GM19023 (cell line): Measurements from ENCODE around the gene SYTL2.
A peak's percentile ranks its signal among the peaks of the same experiment; 100 is the strongest.

Experiments
- ATAC-seq: cut with Tn5 transposase; IDR thresholded peaks from one replicate; pipeline ENCODE4 v1.9.1; 2021; ENCODE audit warnings: mild to moderate bottlenecking, moderate library complexity; ENCODE audit not compliant: unreplicated experiment

Gene SYTL2

GRCh38 chr11:85828640-85828978 lies 17.7 kb upstream of the SYTL2 start:
- ATAC-seq: no peak

- no peak for ATAC-seq
Measured at GRCh38 chr11:85827748-85828639, 17.1 kb upstream of the SYTL2 start.

- no peak for ATAC-seq
Measured at GRCh38 chr11:85826116-85826855, 15.3 kb upstream of the SYTL2 start.

DNA sequence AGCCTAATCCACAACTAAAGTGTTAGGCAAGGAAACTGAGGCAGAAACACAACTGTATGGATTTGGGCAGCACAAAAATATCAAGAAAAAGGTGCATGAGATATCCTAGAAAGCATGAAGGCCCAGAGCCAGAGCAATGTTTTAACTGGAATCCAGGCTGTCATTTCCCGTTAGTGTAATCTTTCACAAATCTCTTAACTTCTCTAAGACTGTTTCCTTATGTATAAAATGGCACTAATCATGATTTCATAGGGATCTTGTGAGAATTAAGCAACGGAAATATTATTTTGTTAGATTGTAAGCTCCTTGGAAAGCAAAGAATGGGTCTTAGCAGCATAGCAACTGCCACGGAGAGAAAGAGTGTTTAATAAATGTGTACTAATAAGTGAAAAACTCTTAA lies 14.7 kb upstream of the SYTL2 start:
- ATAC-seq: no peak

GRCh38 chr11:85823816-85824215 lies 12.9 kb upstream of the SYTL2 start:
- ATAC-seq: no peak

DNA sequence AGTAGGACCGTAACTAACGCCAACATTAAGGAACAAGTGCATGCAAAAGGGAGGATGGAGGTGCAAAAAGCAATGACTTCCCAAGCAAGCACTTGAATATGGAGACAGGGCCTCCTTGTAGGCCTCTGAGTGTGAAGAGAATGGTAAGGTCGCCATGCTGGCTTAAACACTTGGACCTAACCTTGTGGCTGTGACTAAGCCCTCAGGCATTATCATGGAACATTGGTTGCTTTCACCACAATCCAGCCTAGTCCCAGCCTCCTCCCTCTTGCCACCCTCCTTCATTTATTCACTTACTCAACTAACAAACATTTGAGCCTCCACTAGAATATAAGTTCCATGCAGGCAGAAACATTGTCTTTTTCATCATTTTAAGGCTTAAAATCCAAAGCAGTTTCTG lies 11.9 kb upstream of the SYTL2 start:
- ATAC-seq: no peak

GRCh38 chr11:85821636-85822035 lies 10.7 kb upstream of the SYTL2 start:
- ATAC-seq: no peak

- no peak for ATAC-seq
Measured at GRCh38 chr11:85819441-85819840, 8.5 kb upstream of the SYTL2 start.

DNA sequence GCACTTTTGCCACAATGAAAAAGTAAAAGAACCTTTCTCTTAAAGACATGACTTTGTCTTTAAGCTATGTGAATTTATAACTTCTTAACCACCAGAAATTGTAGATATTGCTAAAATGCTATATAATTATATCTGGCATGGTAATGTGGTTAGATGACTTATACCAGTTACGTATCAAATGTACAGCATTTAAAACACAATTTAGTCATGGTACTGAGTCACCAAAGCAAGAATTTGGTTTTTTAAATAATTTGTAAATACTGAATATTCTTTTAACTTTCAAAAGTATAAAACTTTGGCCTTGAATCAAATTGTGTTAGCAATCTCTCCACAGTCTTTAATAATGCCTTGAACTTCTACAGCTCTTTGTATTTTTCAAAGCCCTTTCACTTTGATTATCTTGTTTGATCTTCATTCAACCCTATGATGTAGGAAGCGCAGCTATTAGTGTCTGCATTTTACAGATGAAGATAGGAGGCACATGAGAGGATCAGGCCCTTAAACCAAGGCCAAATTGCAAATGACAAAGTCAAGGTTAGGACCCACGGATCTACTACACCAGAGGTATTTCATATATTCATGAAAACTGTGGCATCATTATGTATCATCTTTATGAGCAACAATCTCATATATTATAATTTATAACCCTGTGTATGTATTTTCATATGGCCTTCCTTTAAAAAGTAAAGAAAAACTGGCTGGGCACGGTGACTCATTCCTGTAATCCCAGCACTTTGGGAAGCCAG lies 4.4 kb upstream of the SYTL2 start:
- ATAC-seq: no peak

GRCh38 chr11:85813721-85814120 lies 2.8 kb upstream of the SYTL2 start:
- no peak for ATAC-seq

GRCh38 chr11:85811624-85812023 lies 683 bp upstream of the SYTL2 start:
- no peak for ATAC-seq

- no peak for ATAC-seq
Measured at GRCh38 chr11:85810521-85810870, 445 bp downstream of the SYTL2 start.

- no peak for ATAC-seq
Measured at GRCh38 chr11:85809863-85810262, 1.1 kb downstream of the SYTL2 start.

- ATAC-seq: peak; percentile 51
Measured at GRCh38 chr11:85809191-85809590, 1.8 kb downstream of the SYTL2 start.

- ATAC-seq: no peak
Measured at GRCh38 chr11:85806876-85807275, 4.1 kb downstream of the SYTL2 start.

GRCh38 chr11:85806016-85806415 lies 4.9 kb downstream of the SYTL2 start:
- ATAC-seq: no peak

GRCh38 chr11:85805387-85805786 lies 5.6 kb downstream of the SYTL2 start:
- ATAC-seq: no peak

- ATAC-seq: no peak
Measured at GRCh38 chr11:85803920-85804319, 7.0 kb downstream of the SYTL2 start.

GRCh38 chr11:85803303-85803702 lies 7.6 kb downstream of the SYTL2 start:
- ATAC-seq: no peak

- no peak for ATAC-seq
Measured at GRCh38 chr11:85801527-85801926, 9.4 kb downstream of the SYTL2 start.

DNA sequence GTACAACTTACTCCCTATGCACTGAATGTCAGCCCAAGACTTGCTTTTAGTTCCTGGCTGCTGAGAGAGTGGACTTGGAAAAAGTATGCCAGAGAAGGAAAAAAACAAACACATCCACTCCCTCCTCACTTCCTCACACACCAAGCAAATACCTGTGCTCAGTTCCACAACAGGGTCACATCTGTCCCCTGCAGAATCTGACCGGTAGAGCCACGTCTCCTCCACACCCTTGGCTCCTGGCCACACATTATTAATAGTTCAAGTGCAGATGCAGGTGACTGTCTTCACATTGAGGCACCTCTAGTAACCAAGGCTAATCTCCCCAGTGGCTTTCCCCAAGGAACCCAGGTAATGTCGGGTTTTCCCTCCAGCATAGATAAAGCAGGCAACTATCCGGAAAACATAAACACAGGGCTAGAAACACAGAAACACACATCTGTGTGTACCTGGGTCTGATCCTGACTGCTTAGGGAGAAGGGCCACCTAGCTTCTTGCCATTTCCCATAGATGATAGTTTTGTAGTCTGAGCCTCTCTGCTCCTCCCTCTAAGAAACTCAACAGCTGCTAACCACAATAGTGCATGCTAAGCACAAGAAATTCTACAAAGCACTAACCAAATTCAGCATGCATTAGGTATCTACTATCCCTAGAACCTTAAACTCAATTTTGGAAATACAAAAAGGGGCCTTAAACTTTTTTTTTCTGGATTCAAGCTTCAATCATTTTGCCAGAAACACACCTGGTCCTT lies 10.2 kb downstream of the SYTL2 start:
- ATAC-seq: no peak
